Epithelial cell of proximal tubule (primary cell): Measurements from ENCODE around the gene MRPL12. TPM values are rescaled to one million over a fixed set of nuclear protein-coding genes. Genes with fewer than 3 reads are reported as not detected.
A peak's percentile ranks its signal among the peaks of the same experiment; 100 is the strongest.

ENCODE experiments used
- DNase-seq: peaks from one replicate; pipeline ENCODE4 v3.0.0-alpha.2; 2011; ENCODE audit warnings: low read depth
- H3K4me3 ChIP-seq: 2 replicates; pipeline ENCODE4 v1.5.1; 2011; ENCODE audit warnings: low read depth, mild to moderate bottlenecking, low read length
- CTCF ChIP-seq: conservative IDR thresholded peaks from 2 replicates; pipeline ENCODE4 v1.5.1; 2012; ENCODE audit warnings: low read depth, mild to moderate bottlenecking, low read length
- total RNA-seq: library from RNA; depleted of rRNA; stranded (reverse); fragments of >200 nt; gene quantifications from 2 replicates; pipeline ENCODE4 v1.2.3, GENCODE V29; 2015

MRPL12 gene
- total RNA-seq, 1 donor from 2014 or later = 127 TPM

- H3K4me3 ChIP-seq = no peak overlapping the region
- no peak for DNase-seq
- TF ChIP-seq CTCF = no peak
Measured at GRCh38 chr17:81706757-81707624, 3.8 kb downstream of the MRPL12 start.

- TF ChIP-seq CTCF = no peak
- DNase-seq = no peak
- no peak overlapping the region for H3K4me3 ChIP-seq
Measured at GRCh38 chr17:81707725-81708646, 4.8 kb downstream of the MRPL12 start.

- H3K4me3 ChIP-seq = no peak overlapping the region
- DNase-seq = no peak
- TF ChIP-seq CTCF = no peak
Measured at GRCh38 chr17:81708739-81709185, 5.6 kb downstream of the MRPL12 start.

- DNase-seq = no peak
- TF ChIP-seq CTCF = no peak
- peak overlapping the region; percentile 72 for H3K4me3 ChIP-seq
Measured at GRCh38 chr17:81710514-81711308, 7.5 kb downstream of the MRPL12 start.

- no peak for DNase-seq
- TF ChIP-seq CTCF = no peak
- H3K4me3 ChIP-seq = peak within 1 kb of the TSS; percentile 72
Measured at GRCh38 chr17:81711814-81712467, 8.8 kb downstream of the MRPL12 start, which contains the start of gene SLC25A10. TSS of gene SLC25A10 (plus strand) at chr17:81712284. CDS start at chr17:81712427, 143 bp downstream.

- TF ChIP-seq CTCF = peak; percentile 22
- peak overlapping the region; percentile 72 for H3K4me3 ChIP-seq
- no peak for DNase-seq
Measured at GRCh38 chr17:81712468-81713003, 9.4 kb downstream of the MRPL12 start.
